IPS DF 6.9 (cell line): ENCODE measurements around the gene ABL2.
"Not testable (repeated sequence)": the region's sequence is repeated elsewhere in the genome, so short reads cannot be mapped to it uniquely, and the experiment has no call there.

Experiments used
- DNase-seq: peaks from one replicate; pipeline ENCODE4 v3.0.0-alpha.2; 2013; ENCODE audit warnings: low read depth, low spot score
- H3K27ac ChIP-seq: one replicate; pipeline ENCODE4 v1.5.1; 2013; ENCODE audit warnings: low read length, control low read depth
- H3K27me3 ChIP-seq: 2 replicates; pipeline ENCODE4 v1.6.1; 2013; ENCODE audit warnings: mild to moderate bottlenecking, low read length; ENCODE audit not compliant: control insufficient read depth, insufficient read depth
- H3K36me3 ChIP-seq: 2 replicates; pipeline ENCODE4 v1.6.1; 2013; ENCODE audit warnings: low read length; ENCODE audit not compliant: control insufficient read depth, insufficient read depth
- H3K4me1 ChIP-seq: 2 replicates; pipeline ENCODE4 v1.6.1; 2013; ENCODE audit warnings: low read length; ENCODE audit not compliant: control insufficient read depth, insufficient read depth
- H3K4me3 ChIP-seq: 2 replicates; pipeline ENCODE4 v1.5.1; 2013; ENCODE audit warnings: mild to moderate bottlenecking, low read length
- H3K9me3 ChIP-seq: 2 replicates; pipeline ENCODE4 v1.6.1; 2013; ENCODE audit warnings: low read length, inconsistent platforms; ENCODE audit not compliant: control insufficient read depth, insufficient read depth
- WGBS: extraction: QIAGEN DNeasy Blood & Tissue Kit; methylation state at CpG from one replicate; pipeline ENCODE4 v1.1.7; 2013; ENCODE audit warnings: mixed read lengths, missing lambda C conversion rate; ENCODE audit not compliant: insufficient read length, insufficient coverage; 5-methylcytosine and 5-hydroxymethylcytosine counted together

ABL2 gene

DNA sequence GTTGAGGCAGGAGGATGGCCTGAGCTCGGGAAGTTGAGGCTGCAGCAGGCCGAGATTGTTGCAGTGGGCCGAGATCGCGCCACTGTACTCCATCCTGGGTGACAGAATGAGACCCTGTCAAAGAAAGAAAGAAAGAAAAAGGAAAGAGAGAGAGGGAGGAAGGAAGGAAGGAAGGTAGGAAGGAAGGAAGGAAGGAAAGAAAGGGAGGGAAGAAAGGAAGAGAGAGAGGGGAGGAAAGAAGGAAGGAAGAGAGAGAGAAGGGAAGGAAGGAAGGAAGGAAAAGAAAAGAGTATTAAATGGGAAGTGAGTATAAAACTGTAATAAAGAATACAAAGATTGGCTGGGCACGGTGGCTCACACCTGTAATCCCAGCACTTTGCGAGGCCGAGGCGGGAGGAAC, 18.4 kb upstream of the ABL2 start:
- DNase-seq, result no peak
- H3K4me3 ChIP-seq, result no peak overlapping the region
- H3K27ac ChIP-seq, result no peak overlapping the region
- no peaks in the 10 kb centered on the region for H3K36me3 ChIP-seq
- no CpG with 5 or more reads among the region's 9 CpGs for WGBS
- no peaks in the 10 kb centered on the region for H3K27me3 ChIP-seq
- H3K4me1 ChIP-seq, result no peaks in the 10 kb centered on the region
- H3K9me3 ChIP-seq, result no peaks in the 10 kb centered on the region

DNA sequence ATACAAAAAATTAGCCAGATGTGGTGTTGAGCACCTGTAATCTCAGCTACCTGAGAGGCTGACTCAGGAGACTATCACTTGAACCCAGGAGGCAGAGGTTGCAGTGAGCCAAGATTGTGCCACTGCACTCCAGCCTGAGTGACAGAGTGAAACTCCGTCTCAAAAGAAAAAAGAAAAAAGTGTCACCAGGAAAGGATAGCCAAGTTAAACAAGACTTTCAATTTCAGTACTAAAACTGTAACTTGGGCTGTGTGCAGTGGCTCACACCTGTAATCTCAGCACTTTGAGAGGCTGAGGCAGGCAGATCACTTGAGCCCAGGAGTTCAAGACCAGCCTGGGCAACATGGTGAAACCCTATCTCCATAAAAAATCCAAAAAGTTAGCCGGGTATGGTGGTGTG, 15.9 kb upstream of the ABL2 start:
- H3K4me3 ChIP-seq, H3K27me3 ChIP-seq, H3K36me3 ChIP-seq, DNase-seq, H3K9me3 ChIP-seq, H3K27ac ChIP-seq, H3K4me1 ChIP-seq: not testable (repeated sequence)
- WGBS, result no CpG with 5 or more reads among the region's 2 CpGs

DNA sequence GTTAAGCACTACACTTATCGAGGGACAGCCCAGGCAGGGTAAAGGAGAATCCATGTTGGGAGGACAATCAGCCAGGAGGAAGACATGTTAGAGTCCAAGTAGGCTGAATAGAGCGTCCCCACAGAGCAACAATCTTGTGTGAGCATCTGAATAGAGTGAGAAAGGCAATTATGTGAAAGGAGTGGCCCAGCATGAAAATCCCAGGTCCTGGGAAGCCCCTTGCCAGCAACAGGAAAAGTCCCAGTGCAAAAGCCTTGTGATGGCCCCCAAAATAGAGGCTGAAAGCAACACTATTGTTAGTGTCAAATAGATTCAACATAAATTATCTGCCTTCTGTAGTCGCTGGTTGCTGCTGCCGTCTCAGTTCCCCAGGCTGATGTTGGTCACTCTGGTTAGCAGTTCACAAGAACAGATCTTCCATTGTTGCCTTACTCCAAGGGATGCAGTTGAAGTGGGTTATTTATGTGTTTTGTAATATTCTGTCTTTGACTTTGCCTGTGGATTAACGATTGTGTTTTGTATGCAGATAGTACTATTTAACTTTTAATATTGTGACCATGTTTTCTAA, 12.1 kb upstream of the ABL2 start:
- DNase-seq, result no peak
- Histone ChIP-seq H3K4me3 (no peak overlapping the region), H3K4me1 (no peaks in the 10 kb centered on the region), H3K9me3 (no peaks in the 10 kb centered on the region), H3K36me3 (no peaks in the 10 kb centered on the region), H3K27me3 (no peaks in the 10 kb centered on the region), H3K27ac (no peak overlapping the region)
- WGBS, result no CpG with 5 or more reads among the region's 5 CpGs

DNA sequence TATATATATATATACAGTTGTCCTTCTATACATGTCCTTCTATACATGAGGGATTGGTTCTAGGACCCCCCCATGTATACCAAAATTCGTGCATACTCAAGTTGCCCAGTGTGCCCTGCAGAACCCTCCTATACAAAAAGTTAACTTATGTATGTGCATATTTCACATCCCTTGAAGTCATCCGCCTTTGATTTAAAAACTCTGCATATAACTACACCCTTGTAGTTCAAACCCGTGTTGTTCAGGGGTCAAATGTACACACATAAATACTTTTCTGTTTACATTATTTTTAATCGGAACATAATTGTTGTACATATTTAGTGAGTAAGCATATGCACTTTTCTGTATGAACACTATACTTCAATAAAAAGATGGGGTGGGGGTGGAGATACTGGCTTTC, 7.7 kb upstream of the ABL2 start:
- Histone ChIP-seq H3K4me3 (no peak overlapping the region), H3K9me3 (no peaks in the 10 kb centered on the region), H3K27ac (no peak overlapping the region), H3K36me3 (no peaks in the 10 kb centered on the region), H3K27me3 (no peaks in the 10 kb centered on the region), H3K4me1 (no peaks in the 10 kb centered on the region)
- DNase-seq, result no peak
- no CpG with 5 or more reads among the region's 4 CpGs for WGBS

GRCh38 chr1:179234863-179235262, 5.4 kb upstream of the ABL2 start:
- H3K27ac ChIP-seq, result no peak overlapping the region
- H3K36me3 ChIP-seq, result no peaks in the 10 kb centered on the region
- no peaks in the 10 kb centered on the region for H3K9me3 ChIP-seq
- H3K27me3 ChIP-seq, result no peaks in the 10 kb centered on the region
- DNase-seq, result no peak
- no CpG with 5 or more reads among the region's 1 CpG for WGBS
- no peak overlapping the region for H3K4me3 ChIP-seq
- H3K4me1 ChIP-seq, result no peaks in the 10 kb centered on the region

- Histone ChIP-seq H3K36me3 (no peaks in the 10 kb centered on the region), H3K9me3 (no peaks in the 10 kb centered on the region), H3K27me3 (no peaks in the 10 kb centered on the region), H3K4me3 (no peak overlapping the region), H3K4me1 (no peaks in the 10 kb centered on the region), H3K27ac (no peak overlapping the region)
- no CpG with 5 or more reads among the region's 4 CpGs for WGBS
- no peak for DNase-seq
Measured at GRCh38 chr1:179231923-179232322, 2.4 kb upstream of the ABL2 start.

- no CpG with 5 or more reads among the region's 3 CpGs for WGBS
Measured at GRCh38 chr1:179230721-179231120, 1.2 kb upstream of the ABL2 start.

DNA sequence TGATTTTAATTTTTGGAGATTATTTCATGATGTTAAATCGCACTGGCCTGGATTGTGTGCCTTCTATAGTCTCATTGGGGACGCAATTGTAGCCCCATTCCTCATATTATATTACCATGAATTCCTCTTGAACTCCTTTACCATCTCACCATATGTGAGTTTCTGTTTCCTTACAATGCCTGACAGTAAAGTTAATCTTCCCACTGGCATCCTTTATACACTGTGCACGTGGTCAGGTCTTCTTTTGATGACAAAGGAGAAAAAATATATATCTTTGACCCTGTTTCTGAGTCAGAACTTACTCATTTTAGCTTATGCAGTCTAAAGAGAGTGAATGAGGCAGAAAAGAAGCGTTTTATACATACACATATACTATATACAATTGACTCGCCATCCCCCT, 774 bp upstream of the ABL2 start:
- Histone ChIP-seq H3K27ac (no peak overlapping the region), H3K4me1 (no peaks in the 10 kb centered on the region), H3K4me3 (no peak overlapping the region)

More at GRCh38 chr1:179230721-179231120, 1.2 kb upstream of the ABL2 start:
- Histone ChIP-seq H3K36me3 (no peaks in the 10 kb centered on the region), H3K9me3 (no peaks in the 10 kb centered on the region), H3K27me3 (no peaks in the 10 kb centered on the region), H3K4me1 (no peaks in the 10 kb centered on the region), H3K27ac (no peak overlapping the region), H3K4me3 (no peak overlapping the region)
- DNase-seq, result no peak

DNA sequence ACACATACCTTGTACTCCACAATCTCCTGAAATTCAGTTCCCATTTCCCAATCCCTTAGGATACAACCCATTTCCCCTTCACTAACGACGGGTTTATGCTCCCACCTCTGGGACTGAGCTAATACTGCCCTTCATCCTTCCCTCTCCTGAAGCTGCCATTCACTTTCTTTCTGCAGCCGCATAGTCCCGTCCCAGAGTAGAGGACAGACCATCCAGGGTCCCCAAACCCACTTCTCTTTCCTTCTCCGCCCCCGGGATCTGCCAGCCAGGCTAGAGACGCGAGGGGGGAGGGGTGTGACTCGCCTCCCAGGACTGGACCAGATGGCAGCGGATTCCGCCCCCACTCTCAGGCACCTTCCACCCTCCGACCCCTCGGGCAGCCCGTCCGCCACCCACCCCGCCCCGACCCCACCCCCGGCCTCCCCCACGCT, 679 bp downstream of the ABL2 start:
- no peaks in the 10 kb centered on the region for H3K4me1 ChIP-seq
- H3K36me3 ChIP-seq, result no peaks in the 10 kb centered on the region
- no peaks in the 10 kb centered on the region for H3K9me3 ChIP-seq
- H3K27me3 ChIP-seq, result no peaks in the 10 kb centered on the region
- WGBS, result no CpG with 5 or more reads among the region's 19 CpGs
- H3K4me3 ChIP-seq, result peak overlapping the region; percentile 94; the same call in 1 of the 2 replicates
- no peak for DNase-seq
- no peak overlapping the region for H3K27ac ChIP-seq

More for the DNA sequence above, 774 bp upstream of the ABL2 start:
- Histone ChIP-seq H3K27me3 (no peaks in the 10 kb centered on the region), H3K36me3 (no peaks in the 10 kb centered on the region), H3K9me3 (no peaks in the 10 kb centered on the region)
- WGBS, result 100% methylated on average over 1 of the region's 5 CpGs
- no peak for DNase-seq

- Histone ChIP-seq H3K36me3 (no peaks in the 10 kb centered on the region), H3K4me3 (no peak overlapping the region), H3K9me3 (no peaks in the 10 kb centered on the region), H3K27ac (no peak overlapping the region), H3K4me1 (no peaks in the 10 kb centered on the region), H3K27me3 (no peaks in the 10 kb centered on the region)
- DNase-seq, result no peak
Measured at GRCh38 chr1:179226738-179227137, 2.7 kb downstream of the ABL2 start.

- H3K36me3 ChIP-seq, H3K27ac ChIP-seq, H3K4me3 ChIP-seq, H3K27me3 ChIP-seq, H3K4me1 ChIP-seq, H3K9me3 ChIP-seq, DNase-seq: not testable (repeated sequence)
- no CpG with 5 or more reads among the region's 8 CpGs for WGBS
Measured at GRCh38 chr1:179224466-179224865, 5.0 kb downstream of the ABL2 start.
